GM21737 (cell line): Measurements from ENCODE around the gene NUAK2.
"Not testable (repeated sequence)": the region's sequence is repeated elsewhere in the genome, so short reads cannot be mapped to it uniquely, and the experiment has no call there.

Experiments
- ATAC-seq: cut with Tn5 transposase; IDR thresholded peaks from one replicate; pipeline ENCODE4 v1.9.1; 2021; ENCODE audit warnings: mild to moderate bottlenecking, moderate library complexity; ENCODE audit not compliant: unreplicated experiment

The NUAK2 gene

DNA sequence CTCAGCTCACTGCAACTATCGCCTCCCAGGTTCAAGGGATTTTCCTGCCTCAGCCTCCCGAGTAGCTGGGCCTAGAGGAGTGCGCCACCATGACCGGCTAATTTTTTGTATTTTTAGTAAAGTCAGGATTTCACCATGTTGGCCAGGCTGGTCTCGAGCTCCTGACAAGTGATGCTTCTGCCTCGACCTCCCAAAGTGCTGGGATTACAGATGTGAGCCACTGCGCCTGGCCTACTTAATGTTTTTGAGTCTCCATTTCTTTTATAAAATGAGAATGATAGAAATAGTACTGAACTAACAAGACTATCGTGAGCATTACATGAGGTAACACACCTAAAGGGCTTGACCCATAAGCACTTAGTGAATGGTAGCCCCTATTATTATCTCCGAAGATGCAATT, 21.4 kb downstream of the NUAK2 start:
- no peak for ATAC-seq

DNA sequence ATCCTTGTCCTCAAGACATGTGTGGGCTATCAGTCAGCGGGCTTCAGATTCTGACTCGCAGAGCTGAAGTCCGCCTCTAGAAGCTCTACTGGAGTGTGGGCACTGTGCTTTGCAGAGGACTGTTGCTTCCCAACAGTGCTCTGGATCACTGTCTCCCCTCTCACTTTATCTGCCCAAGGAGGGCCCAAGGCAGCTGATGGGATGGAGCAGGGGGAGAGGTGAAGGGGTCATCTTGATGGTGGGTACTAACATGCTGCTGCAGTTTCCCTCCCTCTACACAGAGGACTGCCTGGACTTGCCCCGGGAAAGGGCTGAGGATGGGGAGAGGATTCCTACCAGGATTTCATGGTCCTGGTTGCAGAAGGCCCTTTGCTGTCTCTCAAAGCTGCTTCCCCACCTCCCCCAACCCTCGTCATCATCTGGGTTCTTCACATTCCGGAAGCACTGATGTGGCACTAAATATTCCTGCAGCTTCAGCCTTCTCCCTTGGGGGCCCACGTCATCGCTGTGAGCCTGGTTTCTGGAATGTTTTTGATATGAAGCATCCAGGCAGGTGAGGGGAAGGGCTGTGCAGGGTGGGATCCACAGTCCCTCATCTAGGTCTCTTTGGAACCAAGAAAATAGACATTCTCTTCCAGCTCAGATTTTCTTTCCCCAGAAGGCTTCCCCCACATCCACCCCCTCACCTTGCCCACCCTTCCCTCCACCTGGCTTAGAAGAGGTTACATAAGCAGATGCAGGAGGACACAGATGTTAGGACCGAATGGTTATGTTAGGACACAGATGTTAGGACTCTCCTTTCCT, 23.2 kb downstream of the NUAK2 start:
- ATAC-seq: no peak

- not testable (repeated sequence) for ATAC-seq
Measured at GRCh38 chr1:205297546-205298177, 23.9 kb downstream of the NUAK2 start.

DNA sequence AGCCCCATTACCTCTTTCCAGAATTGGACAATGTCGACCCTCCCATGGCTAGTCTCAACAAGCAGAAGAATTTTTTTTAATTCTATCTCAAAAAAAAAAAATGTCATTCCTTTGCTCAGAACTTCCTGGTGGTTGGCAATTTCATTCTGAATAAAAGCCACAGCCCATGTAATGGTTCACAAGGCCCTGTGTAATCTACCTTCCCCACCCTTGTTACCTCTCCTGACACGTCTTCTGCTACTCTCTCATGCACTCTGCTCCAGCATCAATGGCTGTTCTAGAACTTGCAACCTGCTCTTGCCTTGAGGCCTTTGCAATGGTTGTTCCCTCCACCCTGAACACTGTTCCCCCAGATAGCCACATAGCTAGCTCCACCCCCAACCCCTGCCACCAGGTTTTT, 25.4 kb downstream of the NUAK2 start:
- ATAC-seq: no peak

- ATAC-seq: no peak
Measured at GRCh38 chr1:205294934-205295333, 26.6 kb downstream of the NUAK2 start.

GRCh38 chr1:205294175-205294917, 27.2 kb downstream of the NUAK2 start:
- no peak for ATAC-seq

DNA sequence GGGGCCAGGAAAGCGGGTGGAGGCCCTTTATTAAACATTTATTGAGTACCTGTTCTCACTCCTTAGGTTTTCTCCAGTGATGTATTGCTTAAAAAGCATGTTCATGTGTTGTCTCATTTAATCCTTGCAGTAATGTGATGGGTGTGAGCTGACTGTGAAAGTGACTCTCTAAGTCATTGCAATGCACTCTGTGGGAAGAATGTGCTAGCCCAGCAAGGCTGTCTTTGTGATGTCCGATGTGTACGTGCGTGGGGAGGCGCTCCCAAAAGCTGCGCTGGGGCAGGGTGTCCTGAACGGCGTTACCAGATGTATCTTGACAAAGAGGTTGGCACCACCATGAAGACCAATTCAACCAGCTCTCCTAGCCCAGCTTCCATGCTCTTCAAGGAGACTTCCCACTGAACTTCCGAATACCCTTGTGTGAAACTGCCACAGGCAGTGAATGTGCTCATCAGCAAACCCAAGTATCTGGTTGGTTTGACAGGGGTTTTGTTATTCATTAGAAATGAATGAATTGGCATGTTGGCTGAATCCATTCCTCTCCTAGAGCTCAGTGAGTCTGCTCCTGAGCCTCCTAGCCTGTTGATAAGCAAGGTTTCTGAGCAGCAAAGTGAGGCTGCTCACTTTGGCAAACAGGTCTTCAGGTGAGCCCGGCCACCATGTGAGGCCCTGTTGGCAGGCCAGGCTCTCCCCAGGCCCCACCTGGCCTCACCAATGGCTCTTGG, 28.0 kb downstream of the NUAK2 start:
- no peak for ATAC-seq

DNA sequence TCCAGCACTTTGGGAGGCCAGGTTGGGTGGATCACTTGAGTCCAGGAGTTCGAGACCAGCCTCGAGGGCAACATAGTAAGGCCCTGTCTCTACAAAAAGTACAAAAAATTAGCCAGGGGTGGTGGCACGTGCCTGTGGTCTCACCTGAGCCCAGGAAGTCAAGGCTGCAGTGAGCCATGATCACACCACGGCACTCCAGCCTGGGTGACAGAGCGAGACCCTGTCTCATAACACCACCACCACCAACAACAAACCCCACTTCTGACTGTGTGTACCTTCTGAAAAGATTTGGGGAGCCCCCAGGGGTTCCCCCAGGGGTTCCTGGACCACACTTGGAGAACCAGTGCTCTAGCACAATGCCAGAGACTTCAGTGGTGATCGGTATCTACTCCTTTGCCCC, 29.9 kb downstream of the NUAK2 start:
- no peak for ATAC-seq

- peak; percentile 77 for ATAC-seq
Measured at GRCh38 chr1:205287767-205288559, 33.6 kb downstream of the NUAK2 start.

DNA sequence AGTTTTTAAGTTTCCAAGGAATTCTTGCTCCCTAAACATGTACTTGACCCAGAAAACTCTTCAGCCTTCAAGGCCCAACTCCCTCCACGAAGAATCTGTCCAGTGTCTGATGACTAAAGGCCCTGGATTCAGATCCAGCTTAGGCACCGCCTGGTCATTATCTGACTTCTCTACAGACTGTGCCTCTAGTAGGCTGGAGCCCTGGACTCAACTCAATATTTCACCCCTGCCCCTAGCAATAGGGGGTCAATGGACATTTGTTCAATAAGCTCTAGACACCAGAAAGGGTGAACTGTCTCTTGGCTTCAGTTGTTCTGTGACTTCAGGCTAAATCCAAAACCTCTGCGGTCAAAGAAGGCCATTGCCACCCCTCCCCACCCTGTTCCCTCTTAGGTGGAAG, 34.5 kb downstream of the NUAK2 start:
- no peak for ATAC-seq

DNA sequence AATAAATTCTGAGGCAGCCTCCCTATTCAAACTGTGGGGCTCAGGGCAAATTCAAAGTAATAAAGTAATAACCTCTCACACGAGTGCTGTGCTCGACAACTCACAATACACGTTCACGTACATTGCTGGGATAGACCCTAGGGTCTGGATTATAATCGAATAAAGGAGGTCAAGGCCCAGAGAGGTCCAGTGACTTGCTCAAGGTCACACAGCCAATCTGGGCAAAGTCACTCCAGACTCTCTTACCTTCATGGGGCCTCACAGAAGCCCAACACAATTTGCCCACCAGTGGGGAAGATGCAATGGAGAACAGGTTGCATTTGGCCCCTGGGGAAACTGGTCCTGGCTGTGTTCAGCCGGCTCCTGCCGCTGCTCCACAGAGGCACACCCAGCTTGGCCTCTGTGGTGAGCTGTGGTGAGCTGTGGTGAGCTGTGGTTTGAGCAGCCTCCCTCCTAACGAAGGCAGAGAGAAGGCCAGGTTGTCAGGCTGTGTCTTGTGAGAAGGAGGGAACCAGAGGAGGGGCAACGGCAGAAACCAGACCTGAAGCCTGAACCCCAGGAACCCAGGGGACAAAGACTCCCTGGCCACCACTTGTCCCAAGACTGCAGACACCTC, 35.1 kb downstream of the NUAK2 start:
- ATAC-seq: no peak

GRCh38 chr1:205285381-205286101, 36.0 kb downstream of the NUAK2 start:
- no peak for ATAC-seq

DNA sequence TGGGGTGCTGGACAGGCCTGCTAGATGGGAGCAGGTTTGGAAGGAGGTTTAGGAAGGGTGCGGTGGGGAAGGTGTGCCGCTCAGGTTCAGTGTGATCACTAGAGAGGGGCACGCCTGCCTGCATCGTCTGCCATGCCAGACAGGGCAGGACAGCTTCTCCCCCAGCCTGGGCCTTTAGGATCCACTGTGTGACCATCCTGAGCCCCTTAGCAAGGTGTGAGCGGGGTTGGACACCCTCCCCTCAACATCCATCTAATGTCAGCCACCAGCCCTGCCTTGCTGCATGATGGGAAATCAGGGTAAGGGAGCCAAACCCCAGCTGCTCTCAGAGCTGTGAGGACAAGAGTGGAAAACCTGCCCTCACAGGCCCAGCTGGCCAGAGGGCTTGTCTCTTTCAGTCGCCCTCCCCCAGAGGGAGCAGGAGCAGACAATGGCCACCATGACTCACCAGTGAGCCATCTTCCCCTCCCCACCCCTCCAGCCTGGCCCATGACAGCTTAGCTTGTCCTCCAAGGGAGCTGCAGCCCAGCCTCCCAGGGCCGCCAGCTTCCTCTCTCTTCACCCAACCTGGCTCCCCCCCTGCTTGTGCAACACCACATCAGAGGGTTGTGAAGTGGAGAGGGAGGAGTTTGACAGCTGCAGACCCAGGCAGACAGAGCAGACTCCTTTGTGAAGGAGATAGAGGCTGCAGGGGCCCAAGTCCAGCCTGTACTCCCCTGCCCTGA, 37.0 kb downstream of the NUAK2 start:
- no peak for ATAC-seq

DNA sequence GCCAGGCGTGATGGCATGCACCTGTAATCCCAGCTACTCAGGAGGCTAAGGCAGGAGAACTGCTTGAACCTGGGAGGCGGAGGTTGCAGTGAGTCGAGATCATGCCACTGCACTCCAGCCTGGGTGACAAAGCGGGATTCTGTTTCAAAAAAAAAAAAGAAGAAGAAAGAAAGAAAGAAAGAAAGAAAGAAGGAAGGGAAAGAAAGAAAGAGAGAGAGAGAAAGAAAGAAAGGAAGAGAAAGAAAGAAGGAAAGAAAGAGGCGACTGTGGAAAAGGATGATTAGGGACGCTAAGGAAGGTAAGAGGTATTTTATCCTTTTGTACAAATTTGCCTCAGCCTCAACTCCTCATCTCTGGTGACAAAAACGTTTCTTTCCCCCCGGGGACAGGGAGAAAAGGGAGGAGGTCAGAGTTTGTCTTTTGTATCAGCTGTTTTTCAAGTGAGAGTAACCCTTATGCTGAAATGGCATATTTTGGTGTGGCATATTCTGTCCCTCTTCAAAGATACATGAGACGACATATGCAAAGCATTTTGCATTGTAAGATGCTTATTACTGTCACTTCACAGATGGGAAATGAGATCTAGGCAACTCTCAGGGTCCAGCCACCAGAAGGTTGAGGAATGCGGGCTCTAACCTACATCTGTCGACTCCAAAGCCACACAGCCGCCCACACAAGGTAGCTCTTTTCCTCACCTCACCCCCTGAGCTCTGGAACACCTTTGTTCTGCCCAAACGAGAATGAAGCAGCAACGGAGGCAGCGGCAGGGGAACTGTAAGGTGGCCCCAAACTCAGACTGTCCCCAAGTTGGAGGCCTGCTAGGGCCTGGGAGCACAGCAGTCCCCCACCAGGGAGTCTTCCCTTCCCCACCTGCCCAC, 38.0 kb downstream of the NUAK2 start:
- no peak for ATAC-seq

DNA sequence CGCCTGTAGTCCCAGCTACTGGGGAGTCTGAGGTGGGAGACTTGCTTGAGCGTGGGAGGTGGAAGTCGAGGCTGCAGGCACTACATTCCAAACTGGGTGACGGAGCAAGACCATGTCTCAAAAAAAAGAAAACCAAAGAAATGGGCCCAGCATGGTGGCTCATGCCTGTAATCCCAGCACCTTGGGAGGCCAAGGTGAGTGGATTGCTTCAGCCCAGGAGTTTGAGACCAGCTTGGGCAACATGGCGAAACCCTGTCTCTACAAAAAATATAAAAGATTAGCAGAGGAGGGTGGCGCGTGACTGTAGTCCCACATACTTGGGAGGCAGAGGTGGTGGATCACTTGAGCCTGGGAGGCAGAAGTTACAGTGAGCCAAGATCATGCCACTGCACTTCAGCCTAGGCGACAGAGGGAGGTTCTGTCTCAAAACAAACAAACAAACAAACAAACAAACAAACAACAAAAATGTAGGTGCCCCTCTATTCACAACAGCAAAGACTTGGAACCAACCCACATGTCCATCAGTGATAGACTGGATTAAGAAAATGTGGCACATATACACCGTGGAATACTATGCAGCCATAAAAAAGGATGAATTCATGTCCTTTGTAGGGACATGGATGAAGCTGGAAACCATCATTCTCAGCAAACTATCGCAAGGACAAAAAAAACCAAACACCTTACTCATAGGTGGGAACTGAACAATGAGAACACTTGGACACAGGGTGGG, 40.7 kb downstream of the NUAK2 start:
- not testable (repeated sequence) for ATAC-seq

- ATAC-seq: no peak
Measured at GRCh38 chr1:205279986-205280385, 41.6 kb downstream of the NUAK2 start.

GRCh38 chr1:205276689-205277065, 44.9 kb downstream of the NUAK2 start:
- no peak for ATAC-seq
